CD4-positive, alpha-beta T cell treated with Interleukin-1 beta for 1 hour (primary cell): ENCODE data around the gene GDI1.

ENCODE experiments used
- DNase-seq, 2 donors: peaks; one replicate each; pipeline ENCODE4 v3.0.0-alpha.2; 2020 to 2022

The GDI1 gene

DNA sequence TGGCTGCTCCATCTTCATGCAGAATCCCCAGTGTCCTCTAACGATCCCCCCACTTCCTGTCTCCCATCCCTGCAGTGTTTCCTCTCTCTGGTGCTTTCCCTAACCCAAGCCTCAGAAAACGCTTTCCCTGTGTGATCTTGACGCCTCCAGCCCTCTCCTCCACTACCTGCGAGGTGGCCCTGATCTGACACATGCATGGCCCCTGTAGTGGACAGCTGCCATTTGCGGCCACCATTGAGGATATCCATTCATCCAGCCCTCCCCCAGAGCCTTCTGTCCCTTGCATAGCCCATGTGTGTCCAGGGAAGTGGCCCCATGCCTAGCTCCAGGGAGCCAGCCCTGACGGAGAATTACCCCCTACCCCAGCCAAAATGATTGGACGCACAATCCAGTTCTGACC lies 46.4 kb downstream of the GDI1 start:
- no peak for DNase-seq

DNA sequence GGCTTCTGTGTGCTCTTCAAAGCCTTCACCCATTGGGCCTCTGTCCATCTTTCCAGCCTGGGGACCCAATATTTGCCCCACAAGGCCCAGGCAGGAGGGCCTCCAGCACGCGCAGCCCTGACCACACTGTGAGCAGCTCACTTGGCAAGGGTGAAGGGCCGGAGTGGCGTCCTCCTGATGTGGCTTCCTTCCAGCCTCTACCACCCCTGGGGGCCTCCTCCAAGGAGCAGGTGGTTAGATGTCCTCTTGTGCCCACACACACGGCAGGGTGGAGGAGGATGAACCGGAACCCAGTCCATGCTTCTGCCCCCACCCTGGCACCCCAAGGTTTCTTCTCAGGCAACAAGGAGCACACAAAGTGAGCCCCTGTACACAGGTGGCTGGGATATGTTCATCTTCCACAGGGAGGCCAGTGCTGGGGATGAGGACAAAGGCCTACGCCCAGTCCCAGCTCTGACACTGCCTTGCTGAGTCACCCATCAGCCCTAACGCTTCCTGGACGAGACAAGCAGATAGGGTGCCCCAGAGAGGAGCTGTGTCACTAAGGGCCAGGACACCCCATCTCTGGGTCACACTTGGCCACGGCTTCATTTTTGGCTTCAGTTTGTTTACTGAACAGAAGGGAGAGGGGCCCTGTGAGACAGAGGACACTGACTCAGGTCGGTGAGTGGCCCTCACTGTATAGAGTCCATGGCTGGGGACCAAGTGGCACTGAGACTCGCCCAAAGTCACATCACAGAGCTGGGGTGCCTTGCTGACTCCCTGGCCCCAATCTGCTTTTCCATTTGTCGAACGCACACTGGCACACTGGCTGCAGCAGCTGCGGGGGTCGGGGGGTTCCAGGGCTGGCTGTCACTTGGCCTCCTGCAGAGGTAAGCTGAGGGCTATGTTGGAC lies 47.5 kb downstream of the GDI1 start:
- DNase-seq = peak in 1 of 2 donors; percentile 41

DNA sequence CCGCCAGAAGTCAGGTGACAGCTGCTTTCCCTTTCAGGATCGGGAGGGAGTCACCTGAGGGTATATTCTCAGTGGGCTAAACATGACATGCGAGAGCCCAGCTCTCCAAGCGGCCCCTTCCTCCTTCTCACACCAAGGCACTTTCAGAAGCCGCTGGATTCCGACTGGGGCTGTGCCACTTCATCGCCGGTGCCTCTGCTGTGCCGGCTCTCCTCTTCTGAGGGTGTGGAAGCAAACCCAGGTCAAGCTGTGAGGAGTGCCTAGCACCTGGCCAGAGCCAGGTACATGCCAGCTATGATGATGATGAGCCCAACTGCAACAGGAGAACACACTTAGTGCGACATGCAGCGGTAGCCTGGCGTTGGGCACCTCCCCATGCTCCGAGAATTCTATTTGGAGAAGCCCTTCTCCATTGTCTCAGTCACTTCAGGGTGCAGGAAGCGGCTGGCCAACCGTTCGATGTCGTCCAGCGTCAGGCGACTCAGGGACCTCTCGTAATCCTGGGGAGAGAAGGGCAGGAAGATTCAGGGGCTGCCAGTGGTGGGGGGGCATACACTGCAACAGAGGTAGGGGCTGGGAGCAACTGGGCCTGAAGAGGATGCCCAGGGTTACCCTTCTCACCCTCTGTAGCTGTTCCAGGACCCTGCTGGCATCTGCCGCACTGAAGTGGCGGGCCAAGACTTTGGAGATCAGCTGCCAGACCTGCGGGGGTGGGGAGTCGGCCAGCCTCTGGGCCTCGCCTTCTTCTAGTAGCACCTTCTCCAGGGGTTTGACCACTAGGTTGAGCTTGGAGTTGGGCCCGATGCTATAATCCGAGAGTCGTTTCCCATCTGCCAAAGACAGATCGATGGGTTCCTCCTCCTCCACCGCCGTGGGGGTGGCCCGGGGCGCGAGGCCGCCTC lies 48.4 kb downstream of the GDI1 start:
- DNase-seq = no peak

DNA sequence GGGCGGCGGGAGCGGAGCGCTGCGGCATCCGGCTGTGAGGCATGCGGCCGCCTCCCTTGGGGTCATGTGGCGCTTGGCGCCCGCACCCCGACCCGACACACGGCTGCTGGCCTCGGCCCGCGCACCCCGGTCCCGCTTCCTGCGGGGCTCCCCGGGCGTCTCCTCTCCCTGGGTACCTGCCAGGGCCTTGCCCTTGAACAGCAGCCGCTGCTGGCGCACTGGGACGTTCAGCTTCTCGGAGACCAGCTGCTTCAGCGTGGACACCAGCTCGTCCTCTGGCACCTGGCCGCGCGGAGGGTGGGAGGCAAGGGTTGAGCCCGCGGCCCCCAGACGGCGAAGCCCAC lies 49.1 kb downstream of the GDI1 start:
- DNase-seq = peak in 1 of 2 donors; percentile 38

DNA sequence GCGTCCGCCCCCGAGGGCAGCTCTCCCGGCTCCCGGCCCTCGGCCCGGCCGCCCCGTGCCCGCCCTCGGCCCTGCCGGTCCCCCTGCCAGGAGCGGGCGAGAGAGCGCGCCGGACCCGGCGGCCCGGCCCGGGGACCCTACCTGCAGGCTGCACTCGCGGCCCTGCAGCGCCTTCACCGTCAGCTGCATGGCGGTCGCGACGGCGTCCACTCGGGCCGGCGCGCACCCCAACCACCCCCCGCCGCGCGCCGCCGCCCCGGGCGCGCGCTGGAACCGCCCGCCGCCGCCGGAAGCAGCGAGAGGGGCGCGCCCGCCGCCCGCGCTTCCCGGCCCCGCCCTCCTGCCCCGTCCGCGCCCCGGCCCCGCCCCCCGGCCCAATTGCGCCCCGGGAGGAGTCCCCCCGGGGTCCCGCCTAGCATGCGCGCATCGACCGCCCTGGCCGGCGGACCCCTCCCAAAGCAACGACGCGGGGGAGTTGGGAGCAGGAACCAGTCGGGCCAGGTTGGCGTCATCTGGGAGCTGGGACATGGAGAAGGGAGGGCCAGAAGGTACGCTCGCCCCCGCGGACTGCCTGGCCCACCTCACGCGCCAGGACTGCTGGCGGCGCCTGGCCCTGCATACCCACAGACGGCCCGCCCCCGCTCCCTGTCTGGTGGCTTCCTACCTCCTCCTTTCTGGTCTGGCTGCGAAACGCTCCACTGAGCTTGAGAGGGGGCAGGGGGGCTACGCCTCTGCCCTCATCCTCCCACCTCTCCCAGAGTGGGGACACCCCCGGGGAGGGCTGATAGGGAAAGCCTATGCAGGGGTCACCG lies 49.6 kb downstream of the GDI1 start, which contains the start of gene UBL4A:
Gene UBL4A (minus strand): TSS at position 220 of the 812 bp plus-strand sequence. CDS start 31 bp downstream, at position 189.
- peak; percentile 61 to 65 for DNase-seq

DNA sequence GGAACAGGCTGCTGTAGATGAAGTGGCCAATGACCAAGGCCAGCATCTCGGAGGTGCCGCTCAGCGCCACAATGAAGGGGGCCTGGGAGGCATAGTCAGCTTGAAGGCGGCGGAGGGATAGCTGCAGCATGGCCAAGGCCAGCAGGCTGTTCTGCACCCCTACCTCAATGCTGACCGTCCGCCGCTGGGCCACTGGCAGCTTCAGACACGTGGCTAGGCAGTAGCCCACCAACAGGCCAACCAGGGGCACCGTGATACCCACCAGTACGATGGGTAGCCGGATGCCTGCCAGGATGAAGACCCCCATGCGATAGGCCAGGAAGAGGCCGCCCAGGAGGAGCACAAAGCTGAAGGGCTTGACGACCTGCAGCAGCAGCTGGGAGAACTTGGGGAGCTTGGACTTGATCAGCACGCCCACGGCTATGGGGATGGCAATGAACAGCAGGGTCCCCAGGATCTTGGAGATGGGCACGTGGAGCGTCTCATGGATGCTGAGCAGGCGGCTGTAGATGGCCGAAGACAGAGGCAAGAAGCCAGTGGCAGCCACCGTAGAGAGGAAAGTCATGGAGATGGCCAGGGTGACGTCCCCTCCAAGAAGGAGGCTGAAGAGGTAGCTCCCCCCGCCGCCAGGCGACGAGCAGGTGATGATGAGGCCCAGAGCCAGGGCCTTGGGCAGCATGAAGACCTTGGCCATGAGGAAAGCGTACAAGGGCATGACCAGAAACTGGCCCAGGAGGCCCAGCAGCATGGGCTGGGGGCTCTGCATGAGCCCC lies 50.8 kb downstream of the GDI1 start:
- no peak for DNase-seq

DNA sequence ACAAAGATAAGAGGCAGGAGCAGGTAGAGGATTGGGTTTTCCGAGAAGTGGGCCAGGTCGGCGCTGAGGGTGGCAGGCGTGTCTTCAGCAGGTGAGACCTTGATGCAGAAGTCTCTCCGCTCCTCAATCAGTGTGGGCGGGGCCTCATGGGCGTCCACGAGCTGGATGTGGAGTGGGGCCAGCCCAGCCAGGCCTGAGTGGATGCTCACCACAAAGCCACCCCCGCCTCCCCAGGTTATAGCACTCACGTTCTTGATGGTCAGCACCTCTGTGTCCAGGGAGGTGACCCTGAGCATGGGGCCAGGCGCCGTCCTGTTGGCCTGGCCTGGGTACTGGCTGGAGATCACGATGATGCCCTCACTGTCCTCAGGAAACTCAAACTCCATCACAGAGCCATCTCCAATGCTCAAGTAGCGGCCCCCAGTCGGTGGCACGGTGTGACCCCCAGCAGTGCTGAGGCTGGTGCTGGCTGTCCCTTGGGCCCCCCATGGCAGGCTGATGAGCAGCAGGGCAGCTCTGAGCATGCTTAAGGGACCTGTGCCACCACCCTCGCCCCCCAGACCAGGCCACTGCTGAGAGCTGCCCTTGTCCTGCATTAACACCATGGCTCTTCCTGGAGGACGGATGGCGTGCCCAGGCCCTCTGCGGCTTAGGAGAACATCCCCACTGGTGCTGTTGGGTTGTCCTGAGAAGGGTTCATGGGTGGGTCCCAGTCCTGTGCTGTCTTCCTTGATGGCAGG lies 51.6 kb downstream of the GDI1 start:
- no peak for DNase-seq

DNA sequence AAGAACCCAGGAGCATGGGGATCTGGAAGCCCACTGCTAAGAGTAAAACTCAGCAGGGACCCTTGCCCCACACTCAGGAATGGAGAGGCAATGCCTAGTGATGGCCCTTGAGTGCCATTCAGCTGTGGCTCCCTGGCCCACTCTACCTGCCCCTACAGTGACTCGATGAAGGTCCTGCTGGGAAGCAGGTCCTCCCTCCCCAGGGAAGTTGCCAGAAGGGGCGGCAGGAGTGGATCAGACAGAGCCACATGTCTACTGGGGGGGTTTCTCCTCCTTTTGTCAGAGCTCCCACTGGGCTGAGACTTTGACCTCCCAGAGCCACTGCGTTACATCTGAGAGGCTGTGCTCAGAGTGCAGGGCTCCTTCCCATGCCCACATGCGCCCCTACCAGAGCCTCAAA lies 52.2 kb downstream of the GDI1 start:
- no peak for DNase-seq

DNA sequence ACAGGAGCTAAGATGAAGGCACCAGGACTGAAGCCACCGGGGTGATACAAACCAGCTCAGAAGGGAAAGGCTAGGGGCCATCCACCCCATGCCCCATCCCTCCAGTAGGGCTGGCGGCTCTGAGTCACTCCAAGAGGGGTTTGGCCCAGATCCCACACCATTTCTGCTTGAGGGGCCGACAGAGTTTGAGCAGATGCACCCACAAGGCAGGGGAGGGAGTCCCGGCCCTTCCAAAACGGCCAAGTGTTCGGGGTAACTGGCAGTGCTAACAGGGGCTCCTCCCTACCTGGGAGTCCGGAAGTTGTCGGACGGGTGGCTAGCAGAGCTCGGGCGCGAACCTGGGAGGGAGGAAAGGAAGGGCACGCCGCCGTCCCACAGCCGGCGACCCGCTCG lies 53.1 kb downstream of the GDI1 start:
- no peak for DNase-seq

DNA sequence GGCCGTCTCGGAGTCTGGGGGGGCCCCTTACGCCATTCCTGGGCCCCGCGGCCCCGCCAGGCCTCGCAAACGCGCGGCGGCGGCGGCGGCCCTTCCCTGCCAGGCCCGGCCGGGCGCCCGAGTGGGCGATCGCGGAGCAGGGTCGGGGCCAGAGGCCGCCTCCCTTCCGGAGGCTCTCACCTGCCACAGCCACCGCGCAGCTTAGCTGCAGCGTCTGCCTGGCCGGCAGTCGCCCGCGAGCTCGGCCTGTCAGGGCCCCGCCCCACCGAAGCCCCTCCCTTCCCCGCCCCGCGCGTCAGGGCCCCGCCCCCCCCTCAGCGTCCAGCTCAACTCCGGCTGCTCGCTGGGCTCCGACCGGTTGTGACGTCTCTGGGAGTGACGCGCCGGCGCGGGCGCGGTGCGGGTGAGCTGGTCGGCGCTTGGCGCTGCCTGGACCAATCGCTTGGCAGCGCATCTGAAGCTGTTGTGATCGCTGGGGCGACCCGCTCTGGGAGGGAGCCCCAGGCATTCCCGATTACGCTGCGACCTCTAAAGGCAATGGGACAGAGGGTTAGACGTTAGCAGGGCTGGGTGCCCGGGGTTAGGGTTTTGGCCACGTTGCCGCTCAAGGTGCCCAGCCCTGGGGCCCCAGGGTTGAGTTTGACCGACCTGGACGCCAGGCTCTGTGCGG lies 53.6 kb downstream of the GDI1 start, which contains the start of gene SLC10A3:
Gene SLC10A3 (minus strand): TSS at position 216 of the 670 bp plus-strand sequence. CDS start 1,689 bp downstream, outside the sequence.
- peak; percentile 93 to 96 for DNase-seq
